ENCODE measurements around the gene SP140L. TPM values are rescaled to one million over a fixed set of nuclear protein-coding genes. Genes with fewer than 3 reads are reported as not detected.
"Not testable (repeated sequence)": the region's sequence is repeated elsewhere in the genome, so short reads cannot be mapped to it uniquely, and the experiment has no call there.

The SP140L gene
- total RNA-seq, 1 donor from 2014 or later: 2.7 TPM

- no peak overlapping the region for H3K4me3 ChIP-seq (ENCODE audit: low read depth, low read length)
- DNase-seq (ENCODE audit: low read depth): no peak
- no peak for TF ChIP-seq CTCF (conservative IDR thresholded peaks at IDR 0.05; ENCODE audit: low read depth, low read length)
These were observed 108.4 kb downstream of the SP140L start for GRCh38 chr2:230435431-230435830.

- not testable (repeated sequence) for DNase-seq (ENCODE audit: low read depth); H3K4me3 ChIP-seq (ENCODE audit: low read depth, low read length)
These were observed 112.1 kb downstream of the SP140L start for GRCh38 chr2:230439121-230439520.

- TF ChIP-seq CTCF (conservative IDR thresholded peaks at IDR 0.05; ENCODE audit: low read depth, low read length): no peak
- H3K4me3 ChIP-seq (ENCODE audit: low read depth, low read length): no peak overlapping the region
- no peak for DNase-seq (ENCODE audit: low read depth)
These were observed 112.6 kb downstream of the SP140L start for GRCh38 chr2:230439590-230439989.

GRCh38 chr2:230441227-230441897, 114.4 kb downstream of the SP140L start:
- no peak overlapping the region for H3K4me3 ChIP-seq (ENCODE audit: low read depth, low read length)
- no peak for TF ChIP-seq CTCF (conservative IDR thresholded peaks at IDR 0.05; ENCODE audit: low read depth, low read length)
- DNase-seq (ENCODE audit: low read depth): no peak

- TF ChIP-seq CTCF (conservative IDR thresholded peaks at IDR 0.05; ENCODE audit: low read depth, low read length): no peak
- H3K4me3 ChIP-seq (ENCODE audit: low read depth, low read length): no peak overlapping the region
- DNase-seq (ENCODE audit: low read depth): no peak
These were observed 116.5 kb downstream of the SP140L start for GRCh38 chr2:230443541-230443940.

GRCh38 chr2:230444832-230445231, 117.8 kb downstream of the SP140L start:
- no peak overlapping the region for H3K4me3 ChIP-seq (ENCODE audit: low read depth, low read length)
- DNase-seq (ENCODE audit: low read depth): no peak
- no peak for TF ChIP-seq CTCF (conservative IDR thresholded peaks at IDR 0.05; ENCODE audit: low read depth, low read length)

GRCh38 chr2:230447036-230447435, 120.0 kb downstream of the SP140L start:
- DNase-seq (ENCODE audit: low read depth): no peak
- no peak for TF ChIP-seq CTCF (conservative IDR thresholded peaks at IDR 0.05; ENCODE audit: low read depth, low read length)
- H3K4me3 ChIP-seq (ENCODE audit: low read depth, low read length): no peak overlapping the region

All from epithelial cell of proximal tubule (primary cell).